ENCODE results near the gene HIF3A.

The HIF3A gene

DNA sequence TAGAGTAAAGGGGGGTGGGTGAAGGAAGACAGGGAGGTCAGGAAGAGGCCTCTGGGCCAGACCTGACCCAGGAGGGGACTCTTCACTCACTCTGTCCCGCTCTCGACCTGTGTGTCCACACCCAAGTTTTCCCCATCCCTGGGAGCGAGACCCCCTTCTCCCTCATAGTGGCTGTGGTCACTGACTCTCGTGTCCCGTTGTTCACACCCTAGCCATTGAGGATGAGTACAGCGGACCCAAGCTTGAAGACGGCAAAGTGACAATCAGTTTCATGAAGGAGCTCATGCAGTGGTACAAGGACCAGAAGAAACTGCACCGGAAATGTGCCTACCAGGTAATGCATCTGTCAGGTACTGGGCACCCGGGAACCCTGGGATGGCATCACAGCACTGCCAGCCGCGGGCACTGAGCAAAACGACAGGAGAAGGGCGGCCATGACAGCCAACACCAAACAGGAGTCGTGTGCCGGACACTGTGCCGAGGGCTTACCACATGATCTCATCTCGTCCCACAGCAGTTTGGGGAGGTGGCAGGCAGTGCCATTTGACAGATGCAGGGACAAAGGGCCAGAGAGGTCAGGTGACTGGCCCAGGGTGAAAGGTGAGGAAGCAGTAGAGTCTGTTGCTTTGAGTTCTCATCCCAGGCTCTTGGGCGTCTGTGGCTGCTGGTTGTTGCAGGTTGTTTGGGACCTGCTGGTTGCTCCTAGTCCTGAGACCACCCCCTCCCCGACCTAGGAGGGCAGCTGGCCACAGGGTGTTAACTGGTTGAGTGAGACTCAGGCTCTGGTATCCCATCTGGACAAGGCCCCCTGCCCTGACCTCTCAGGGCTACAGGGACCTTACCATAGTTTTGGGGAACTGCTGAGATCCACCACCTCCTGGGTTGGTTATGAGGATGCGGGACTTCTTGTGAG lies 79.7 kb downstream of the HIF3A start:
- DNase-seq (ENCODE audit: low read depth, low spot score), result no peak
- TF ChIP-seq, protein P1, sequence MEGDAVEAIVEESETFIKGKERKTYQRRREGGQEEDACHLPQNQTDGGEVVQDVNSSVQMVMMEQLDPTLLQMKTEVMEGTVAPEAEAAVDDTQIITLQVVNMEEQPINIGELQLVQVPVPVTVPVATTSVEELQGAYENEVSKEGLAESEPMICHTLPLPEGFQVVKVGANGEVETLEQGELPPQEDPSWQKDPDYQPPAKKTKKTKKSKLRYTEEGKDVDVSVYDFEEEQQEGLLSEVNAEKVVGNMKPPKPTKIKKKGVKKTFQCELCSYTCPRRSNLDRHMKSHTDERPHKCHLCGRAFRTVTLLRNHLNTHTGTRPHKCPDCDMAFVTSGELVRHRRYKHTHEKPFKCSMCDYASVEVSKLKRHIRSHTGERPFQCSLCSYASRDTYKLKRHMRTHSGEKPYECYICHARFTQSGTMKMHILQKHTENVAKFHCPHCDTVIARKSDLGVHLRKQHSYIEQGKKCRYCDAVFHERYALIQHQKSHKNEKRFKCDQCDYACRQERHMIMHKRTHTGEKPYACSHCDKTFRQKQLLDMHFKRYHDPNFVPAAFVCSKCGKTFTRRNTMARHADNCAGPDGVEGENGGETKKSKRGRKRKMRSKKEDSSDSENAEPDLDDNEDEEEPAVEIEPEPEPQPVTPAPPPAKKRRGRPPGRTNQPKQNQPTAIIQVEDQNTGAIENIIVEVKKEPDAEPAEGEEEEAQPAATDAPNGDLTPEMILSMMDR (IDR thresholded peaks at IDR 0.05; ENCODE audit: insufficient read depth, low read length, missing control alignments), result no peak
- ChIA-PET POLR2A (no interaction called here), CTCF (interaction anchor here (1.0 to 12.8 kb wide), 6 partner anchors 8 to 111 kb away, joined by 3 to 151 read pairs (median 8); partner anchors contain the start of gene PPP5C)
- no peak overlapping the region for H3K4me3 ChIP-seq (ENCODE audit: low read depth, low read length)

DNA sequence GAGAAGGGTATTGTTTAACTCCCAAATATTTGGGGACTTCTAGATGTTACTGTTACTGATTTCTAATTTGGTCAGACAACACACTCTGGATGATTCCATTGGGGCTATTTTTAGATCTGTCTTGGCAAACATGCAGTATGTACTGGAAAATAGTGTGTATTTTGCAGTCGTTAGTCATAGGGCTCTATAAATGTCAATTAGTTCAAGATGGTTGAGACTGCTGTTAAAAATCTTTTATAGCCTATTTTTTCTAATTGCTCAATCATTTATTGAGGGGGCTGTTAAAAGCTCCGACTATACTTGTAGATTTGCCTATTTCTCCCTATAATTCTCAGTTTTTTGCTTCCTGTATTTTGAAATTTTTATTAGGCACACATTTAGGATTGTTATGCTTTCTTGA lies 81.4 kb downstream of the HIF3A start:
- no peak overlapping the region for H3K4me3 ChIP-seq (ENCODE audit: low read depth, low read length)
- TF ChIP-seq, protein P1 (IDR thresholded peaks at IDR 0.05; ENCODE audit: insufficient read depth, low read length, missing control alignments), result no peak
- peak; percentile 59 for DNase-seq (ENCODE audit: low read depth, low spot score)
- ChIA-PET POLR2A (no interaction called here), CTCF (interaction anchor here (1.1 to 12.8 kb wide), 7 partner anchors 16 to 111 kb away, joined by 3 to 151 read pairs (median 8); partner anchors contain the start of gene PPP5C)

- CTCF ChIA-PET, result interaction anchor here (1.1 to 12.8 kb wide), 4 partner anchors 13 to 162 kb away, joined by 3 to 151 read pairs (median 4); no protein-coding TSS in a partner anchor
- TF ChIP-seq, protein P1 (IDR thresholded peaks at IDR 0.05; ENCODE audit: insufficient read depth, low read length, missing control alignments), result no peak
These were observed 83.8 kb downstream of the HIF3A start for GRCh38 chr19:46380690-46381089.

DNA sequence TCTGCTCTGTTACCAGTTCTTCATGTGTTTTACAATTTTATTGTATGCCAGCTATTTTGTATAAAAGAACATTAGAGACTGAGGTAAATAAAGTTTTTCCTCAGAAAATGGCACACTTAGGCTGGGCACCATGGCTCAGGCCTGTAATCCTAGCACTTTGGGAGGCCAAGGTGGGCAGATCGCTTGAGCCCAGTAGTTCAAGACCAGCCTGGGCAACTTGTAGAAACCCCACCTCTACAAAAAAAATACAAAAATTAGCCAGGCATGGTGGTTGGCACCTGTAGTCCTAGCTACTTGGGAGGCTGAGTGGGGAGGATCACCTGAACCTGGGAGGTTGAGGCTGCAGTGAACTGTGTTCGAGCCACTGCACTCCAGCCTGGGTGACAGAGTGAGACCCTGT lies 84.5 kb downstream of the HIF3A start:
- no peak for DNase-seq (ENCODE audit: low read depth, low spot score)
- TF ChIP-seq, protein P1 (IDR thresholded peaks at IDR 0.05; ENCODE audit: insufficient read depth, low read length, missing control alignments), result no peak
- H3K4me3 ChIP-seq (ENCODE audit: low read depth, low read length), result no peak overlapping the region
- ChIA-PET POLR2A (no interaction called here), CTCF (interaction anchor here (0.7 to 12.8 kb wide), 9 partner anchors 9 to 162 kb away, joined by 3 to 151 read pairs (median 3); no protein-coding TSS in a partner anchor)

More at GRCh38 chr19:46380690-46381089, 83.8 kb downstream of the HIF3A start:
- POLR2A ChIA-PET, result no interaction called here
- DNase-seq (ENCODE audit: low read depth, low spot score), result no peak
- H3K4me3 ChIP-seq (ENCODE audit: low read depth, low read length), result no peak overlapping the region

DNA sequence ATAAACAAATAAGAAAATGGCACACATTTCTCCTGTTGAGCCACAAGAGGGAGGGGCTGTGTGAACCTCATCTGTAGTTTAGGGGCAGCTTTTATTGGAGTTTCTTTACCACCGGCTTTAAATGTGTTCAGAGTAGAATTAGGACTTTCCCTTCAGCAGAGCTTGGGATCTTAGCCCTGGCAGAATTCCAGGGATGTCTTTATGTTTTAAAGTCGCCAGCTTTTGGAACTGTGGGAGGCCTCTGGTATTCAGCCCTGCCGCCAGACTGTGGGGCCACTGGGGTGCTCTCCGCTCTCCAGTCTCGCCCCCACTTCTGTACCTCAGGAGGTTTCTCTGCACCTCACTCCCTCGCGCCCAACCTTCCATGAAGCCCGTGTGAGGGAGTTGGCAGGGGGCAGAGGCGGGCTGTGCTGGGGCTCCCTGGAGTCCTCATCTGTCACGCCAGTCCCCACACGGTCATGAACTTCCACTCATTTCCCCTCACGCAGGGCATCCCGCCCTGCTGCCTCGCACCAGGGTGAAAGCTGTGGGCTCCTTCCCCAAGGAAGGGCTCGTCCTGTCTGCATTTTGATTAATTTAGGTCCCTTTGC lies 85.0 kb downstream of the HIF3A start:
- TF ChIP-seq, protein P1 (IDR thresholded peaks at IDR 0.05; ENCODE audit: insufficient read depth, low read length, missing control alignments), result no peak
- no peak for DNase-seq (ENCODE audit: low read depth, low spot score)
- POLR2A ChIA-PET, result no interaction called here
- H3K4me3 ChIP-seq (ENCODE audit: low read depth, low read length), result no peak overlapping the region
- CTCF ChIA-PET, result interaction anchor here (0.7 to 12.8 kb wide), 8 partner anchors 9 to 161 kb away, joined by 3 to 151 read pairs (median 4); no protein-coding TSS in a partner anchor

Measured in AG04449 (cell line).